ENCODE measurements around the gene CXCR5.
"Not testable (repeated sequence)": the region's sequence is repeated elsewhere in the genome, so short reads cannot be mapped to it uniquely, and the experiment has no call there.

Gene CXCR5

GRCh38 chr11:118883368-118884071 lies at the start of gene CXCR5:
CXCR5 (plus strand) TSS chr11:118883892; CDS start chr11:118883942, 50 bp downstream.
- H3K4me3 ChIP-seq (ENCODE audit: low read depth, low read length), result no peak within 1 kb of the TSS
- DNase-seq (ENCODE audit: low read depth), result peak; percentile 80

GRCh38 chr11:118834427-118835028 lies 49.2 kb upstream of the CXCR5 start:
- no peak for TF ChIP-seq CTCF (IDR thresholded peaks at IDR 0.05; ENCODE audit: insufficient read depth, low read depth, low read length, missing control alignments)
- peak overlapping the region; percentile 39; the same call in 1 of the 2 replicates for H3K4me3 ChIP-seq (ENCODE audit: low read depth, low read length)
- DNase-seq (ENCODE audit: low read depth), result peak; percentile 50

More at GRCh38 chr11:118883368-118884071, at the start of gene CXCR5:
- TF ChIP-seq CTCF (IDR thresholded peaks at IDR 0.05; ENCODE audit: insufficient read depth, low read depth, low read length, missing control alignments), result peak; percentile 6

- DNase-seq (ENCODE audit: low read depth), result no peak
These were observed 45.8 kb upstream of the CXCR5 start for GRCh38 chr11:118837868-118838267.

GRCh38 chr11:118838905-118839553 lies 44.7 kb upstream of the CXCR5 start:
- H3K4me3 ChIP-seq (ENCODE audit: low read depth, low read length), result no peak overlapping the region
- peak; percentile 85 for DNase-seq (ENCODE audit: low read depth)
- no peak for TF ChIP-seq CTCF (IDR thresholded peaks at IDR 0.05; ENCODE audit: insufficient read depth, low read depth, low read length, missing control alignments)

More at GRCh38 chr11:118837868-118838267, 45.8 kb upstream of the CXCR5 start:
- H3K4me3 ChIP-seq (ENCODE audit: low read depth, low read length), result no peak overlapping the region
- no peak for TF ChIP-seq CTCF (IDR thresholded peaks at IDR 0.05; ENCODE audit: insufficient read depth, low read depth, low read length, missing control alignments)

GRCh38 chr11:118841469-118842242 lies 42.0 kb upstream of the CXCR5 start:
- H3K4me3 ChIP-seq (ENCODE audit: low read depth, low read length), result peak overlapping the region; percentile 34
- peak; percentile 83 for DNase-seq (ENCODE audit: low read depth)
- TF ChIP-seq CTCF (IDR thresholded peaks at IDR 0.05; ENCODE audit: insufficient read depth, low read depth, low read length, missing control alignments), result no peak

- no peak overlapping the region for H3K4me3 ChIP-seq (ENCODE audit: low read depth, low read length)
- TF ChIP-seq CTCF (IDR thresholded peaks at IDR 0.05; ENCODE audit: insufficient read depth, low read depth, low read length, missing control alignments), result no peak
- DNase-seq (ENCODE audit: low read depth), result no peak
These were observed 41.3 kb upstream of the CXCR5 start for GRCh38 chr11:118842369-118842768.

- not testable (repeated sequence) for H3K4me3 ChIP-seq (ENCODE audit: low read depth, low read length); DNase-seq (ENCODE audit: low read depth)
These were observed 40.8 kb upstream of the CXCR5 start for GRCh38 chr11:118842843-118843242.

Measured in GM12865 (cell line).